GM23248 (cell line): ENCODE results near the gene CARMIL1.

Experiments
- EZH2 ChIP-seq: fragments of 200-600 bp; sonication (generic); IDR thresholded peaks from 2 replicates; pipeline ENCODE4 v1.6.1; 2018; ENCODE audit warnings: antibody characterized with exemption, mild to moderate bottlenecking; ENCODE audit not compliant: insufficient read depth, poor library complexity, severe bottlenecking
- EZH2phosphoT487 ChIP-seq: fragments of 200-600 bp; sonication (generic); IDR thresholded peaks from 2 replicates; pipeline ENCODE4 v1.6.1; 2018; ENCODE audit warnings: antibody characterized with exemption, moderate library complexity, mild to moderate bottlenecking, low read depth; ENCODE audit not compliant: insufficient read depth

DNA sequence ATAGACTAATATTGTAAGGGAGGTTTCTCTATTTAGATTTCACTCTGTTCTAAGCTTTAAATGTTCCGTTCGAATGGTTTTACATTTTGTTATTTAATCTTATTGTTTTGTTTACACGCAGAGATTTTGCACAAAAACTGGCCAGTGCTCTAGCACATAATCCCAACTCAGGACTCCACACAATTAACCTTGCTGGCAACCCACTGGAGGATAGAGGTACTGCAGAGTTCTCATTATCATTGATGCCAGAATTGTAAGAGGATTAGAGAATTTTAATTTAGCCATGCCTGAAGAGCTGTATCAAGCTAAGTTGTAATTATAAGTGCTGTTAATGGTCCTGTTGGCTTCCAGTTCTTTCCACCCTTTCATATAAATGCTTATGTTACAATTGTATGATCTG is 193.1 kb downstream of the CARMIL1 start:
- TF ChIP-seq EZH2 (no peak), EZH2phosphoT487 (no peak)
